Measurements from ENCODE around the gene NAA10. TPM values are rescaled to one million over a fixed set of nuclear protein-coding genes. Genes with fewer than 3 reads are reported as not detected.

NAA10 gene
- total and polyA plus RNA-seq, 3 donors from 2014 or later = 33.9 to 52.8 (median 46.7) TPM

- Histone ChIP-seq H3K36me3 (ENCODE audit: low read depth, missing control alignments) (no peaks in the 10 kb centered on the region), H3K4me1 (no peaks in the 10 kb centered on the region), H3K27me3 (no peaks in the 10 kb centered on the region), H3K9me3 (no peaks in the 10 kb centered on the region), H3K4me3 (no peak overlapping the region), H3K27ac (no peak overlapping the region)
- 88% methylated on average over 15 of the region's 27 CpGs; no CpG with 5 or more reads in 1 of the 2 donors for WGBS, 2 donors
- DNase-seq = no peak
- intact Hi-C loops (cut with DNase I; ENCODE audit: low total_unique reads) = no loop called here
- TF ChIP-seq POLR2A (IDR thresholded peaks at IDR 0.05) (no peak), CTCF (IDR thresholded peaks at IDR 0.05) (no peak)
Observed at GRCh38 chrX:153906126-153906917, 28.5 kb downstream of the NAA10 start.

- intact Hi-C loops (cut with DNase I; ENCODE audit: low total_unique reads) = no loop called here
- H3K27ac ChIP-seq = no peak overlapping the region
- TF ChIP-seq POLR2A (IDR thresholded peaks at IDR 0.05) (no peak), CTCF (IDR thresholded peaks at IDR 0.05) (no peak)
- peaks cover 3% of the 10 kb centered on the region for H3K4me1 ChIP-seq
- H3K4me3 ChIP-seq = no peak overlapping the region
- H3K36me3 ChIP-seq (ENCODE audit: low read depth, missing control alignments) = no peaks in the 10 kb centered on the region
- 80% methylated on average over 4 of the region's 32 CpGs; no CpG with 5 or more reads in 1 of the 2 donors for WGBS, 2 donors
- no peak for DNase-seq
- no peaks in the 10 kb centered on the region for H3K27me3 ChIP-seq
- no peaks in the 10 kb centered on the region for H3K9me3 ChIP-seq
Observed at GRCh38 chrX:153905481-153906095, 29.2 kb downstream of the NAA10 start.

- no peak within 1 kb of the TSS for H3K27ac ChIP-seq
- no peaks in the 10 kb centered on the region for H3K27me3 ChIP-seq
- H3K9me3 ChIP-seq = no peaks in the 10 kb centered on the region
- no peak within 1 kb of the TSS for H3K4me3 ChIP-seq
- H3K4me1 ChIP-seq = peaks cover 3% of the 10 kb centered on the region
- TF ChIP-seq CTCF (IDR thresholded peaks at IDR 0.05) (no peak), POLR2A (IDR thresholded peaks at IDR 0.05) (no peak)
- no peaks in the 10 kb centered on the region for H3K36me3 ChIP-seq (ENCODE audit: low read depth, missing control alignments)
- 29 to 52% methylated on average over 5 to 16 of the region's 26 CpGs for WGBS, 2 donors
- no peak for DNase-seq
- intact Hi-C loops (cut with DNase I; ENCODE audit: low total_unique reads) = no loop called here
Observed at GRCh38 chrX:153903991-153904957, 30.6 kb downstream of the NAA10 start, which contains the start of gene AVPR2. AVPR2 (plus strand) TSS chrX:153904673; CDS start chrX:153905146, 473 bp downstream.

GRCh38 chrX:153903238-153903980 is 31.4 kb downstream of the NAA10 start:
- H3K27ac ChIP-seq = no peak overlapping the region
- TF ChIP-seq CTCF (IDR thresholded peaks at IDR 0.05) (no peak), POLR2A (IDR thresholded peaks at IDR 0.05) (no peak)
- intact Hi-C loops (cut with DNase I; ENCODE audit: low total_unique reads) = no loop called here

More at GRCh38 chrX:153903238-153903980, 31.4 kb downstream of the NAA10 start:
- Histone ChIP-seq H3K9me3 (no peaks in the 10 kb centered on the region), H3K36me3 (ENCODE audit: low read depth, missing control alignments) (no peaks in the 10 kb centered on the region), H3K27me3 (no peaks in the 10 kb centered on the region), H3K4me1 (peaks cover 3% of the 10 kb centered on the region), H3K4me3 (no peak overlapping the region)
- no peak for DNase-seq
- 70 to 75% methylated on average over 16 to 17 of the region's 18 CpGs for WGBS, 2 donors
